ENCODE measurements around the gene BCAP29. TPM values are rescaled to one million over a fixed set of nuclear protein-coding genes. Genes with fewer than 3 reads are reported as not detected.

The BCAP29 gene
- total and polyA plus RNA-seq, 2 of the 4 experiments (the other 2 are of a cell fraction) = 33.0 to 35.1 TPM

DNA sequence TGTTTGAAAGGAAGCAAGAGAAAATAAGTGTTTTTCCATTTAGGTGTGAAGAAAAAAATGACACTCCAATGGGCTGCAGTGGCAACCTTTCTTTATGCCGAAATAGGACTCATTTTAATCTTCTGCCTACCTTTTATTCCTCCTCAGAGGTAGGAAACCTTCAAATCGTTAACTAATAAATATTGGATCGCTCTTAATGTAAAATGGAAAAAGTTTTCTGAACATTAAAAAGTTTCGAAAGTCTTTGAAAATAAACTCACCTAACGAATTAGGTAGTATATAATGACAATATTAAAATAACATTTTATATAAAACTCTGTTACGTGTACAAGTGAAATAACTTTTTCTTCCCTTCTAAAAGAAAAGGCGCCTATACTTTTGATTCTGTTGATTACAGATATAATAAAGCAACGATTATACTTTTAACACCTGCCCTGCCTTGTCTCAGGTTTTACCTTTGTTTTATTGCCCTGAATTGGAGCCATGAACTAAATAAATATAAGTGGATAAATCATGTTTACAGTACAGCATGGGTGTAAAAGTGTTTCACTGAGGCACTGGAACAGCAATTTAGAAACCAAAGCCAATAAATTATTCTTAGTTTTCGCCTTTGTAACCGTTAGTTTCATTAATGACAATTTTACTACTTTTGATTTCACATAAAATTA is 804 bp downstream of the BCAP29 start:
- no TSS peak for BruUV-seq (replicated peaks)
- peak overlapping the region; percentile 96 for H3K4ac ChIP-seq (ENCODE audit: low read depth, low read length)

More for the DNA sequence above, 804 bp downstream of the BCAP29 start:
- H2AFZ ChIP-seq (replicated peaks; ENCODE audit: low read length, poor library complexity) = peak overlapping the region; percentile 96
- intact Hi-C loops (cut with micrococcal nuclease) = loop anchor here (5.0 kb wide), 3 partner anchors 119 to 161 kb away; partner anchors contain the start of gene CBLL1
- dilution Hi-C loops (cut with HindIII; ENCODE audit: low sequenced_read_pairs, unreplicated experiment) = no loop called here
- no peak for ATAC-seq (ENCODE audit: low read depth)
- H3K36me3 ChIP-seq (ENCODE audit: control insufficient read depth, insufficient read depth, low read length) = peaks cover 7% of the 10 kb centered on the region; the same call in 1 of the 2 replicates
- peak overlapping the region; percentile 93 for H3K4me3 ChIP-seq (ENCODE audit: insufficient read depth, low read depth, low read length)
- peak overlapping the region; percentile 38; the same call in 1 of the 2 replicates for H4K91ac ChIP-seq (ENCODE audit: insufficient read depth, low read depth, low read length)
- no peaks in the 10 kb centered on the region for H4K20me1 ChIP-seq (ENCODE audit: insufficient read depth, low read length)
- H2BK20ac ChIP-seq (ENCODE audit: low read depth, low read length) = peak overlapping the region; percentile 34; the same call in 1 of the 2 replicates
- peak overlapping the region; percentile 95 for H3K23ac ChIP-seq (ENCODE audit: low read depth, low read length)
- peak overlapping the region; percentile 63 for H2BK5ac ChIP-seq (ENCODE audit: low read depth, low read length, poor library complexity, severe bottlenecking)
- H2BK15ac ChIP-seq (ENCODE audit: low read depth, low read length) = no peak overlapping the region; the same call in 2 of the 3 replicates
- H3K56ac ChIP-seq (ENCODE audit: extremely low read depth, insufficient read depth, low read length) = peak overlapping the region; percentile 60
- no CpG with 5 or more reads among the region's 10 CpGs for WGBS, 2 experiments (ENCODE audit: extremely low coverage in 2 of 2, insufficient read length in 1 of 2)
- in situ Hi-C loops (cut with MboI; ENCODE audit: low sequenced_read_pairs) = no loop called here
- H3K27ac ChIP-seq (ENCODE audit: insufficient read depth, low read length) = peak overlapping the region; percentile 74
- no peak for TF ChIP-seq ELK1 (IDR thresholded peaks at IDR 0.05; ENCODE audit: borderline replicate concordance, low read depth, low read length)
- no peak for TF ChIP-seq MAFK (IDR thresholded peaks at IDR 0.05; ENCODE audit: low read depth, low read length)
- no peak for TF ChIP-seq MXI1 (IDR thresholded peaks at IDR 0.05; ENCODE audit: borderline replicate concordance, low read depth, low read length)
- TF ChIP-seq RCOR1 (IDR thresholded peaks at IDR 0.05; ENCODE audit: insufficient replicate concordance, low read length) = no peak
- TF ChIP-seq SMC3 (IDR thresholded peaks at IDR 0.05; ENCODE audit: low read depth, low read length) = no peak
- no peak for TF ChIP-seq POLR2A (IDR thresholded peaks at IDR 0.05; ENCODE audit: low read depth, low read length)
- TF ChIP-seq NFE2L2 (IDR thresholded peaks at IDR 0.05; ENCODE audit: low read depth, low read length) = no peak
- TF ChIP-seq RFX5 (IDR thresholded peaks at IDR 0.05; ENCODE audit: low read depth, low read length) = no peak
- TF ChIP-seq RAD21 (IDR thresholded peaks at IDR 0.05; ENCODE audit: low read length) = no peak
- no peak for TF ChIP-seq MAZ (IDR thresholded peaks at IDR 0.05; ENCODE audit: borderline replicate concordance, low read depth, low read length)
- TF ChIP-seq USF2 (IDR thresholded peaks at IDR 0.05; ENCODE audit: low read depth, low read length) = no peak
- no peak for TF ChIP-seq CHD1 (IDR thresholded peaks at IDR 0.05; ENCODE audit: low read depth, low read length)
- ChIA-PET CTCF (interaction anchor here (1.0 kb wide), 1 partner anchor 13 kb away, joined by 11 read pairs; no protein-coding TSS in a partner anchor), POLR2A (ENCODE audit: unreplicated experiment) (no interaction called here)
- peak overlapping the region; percentile 95 for H3K9ac ChIP-seq (ENCODE audit: low read depth, low read length)
- no peaks in the 10 kb centered on the region for H3K27me3 ChIP-seq (ENCODE audit: control insufficient read depth, insufficient read depth, low read length)
- H3K4me1 ChIP-seq (ENCODE audit: control insufficient read depth, insufficient read depth, low read length) = no peaks in the 10 kb centered on the region
- H3K9me1 ChIP-seq (ENCODE audit: insufficient read depth, low read length) = no peaks in the 10 kb centered on the region
- H3K9me3 ChIP-seq (ENCODE audit: control insufficient read depth, insufficient read depth, low read length) = no peaks in the 10 kb centered on the region
- H4K5ac ChIP-seq (ENCODE audit: low read depth, low read length) = peak overlapping the region; percentile 14; the same call in 1 of the 2 replicates
- H2AK9ac ChIP-seq (replicated peaks; ENCODE audit: low read depth, low read length, poor library complexity) = peak overlapping the region; percentile 99
- H2AK5ac ChIP-seq (ENCODE audit: low read depth, low read length) = peak overlapping the region; percentile 35; the same call in 1 of the 2 replicates
- peak overlapping the region; percentile 85 to 100 for H4K8ac ChIP-seq (ENCODE audit: low read depth in 2 of 2, low read length in 2 of 2)
- peaks cover 16 to 38% of the 10 kb centered on the region in 2 experiments for H3K79me1 ChIP-seq (ENCODE audit: low read depth in 1 of 2, low read length in 2 of 2)
- H3K4me2 ChIP-seq (ENCODE audit: low read depth, low read length) = peak overlapping the region; percentile 81
- peak overlapping the region; percentile 97 for H3K14ac ChIP-seq (replicated peaks; ENCODE audit: low read depth, low read length)
- H2BK120ac ChIP-seq (ENCODE audit: low read depth, low read length) = peak overlapping the region; percentile 75
- no peak for DNase-seq
- H3K18ac ChIP-seq (ENCODE audit: low read depth, low read length) = peak overlapping the region; percentile 18; the same call in 1 of the 2 replicates
